SW480 (cell line): ENCODE measurements around the gene TSC1.

Experiments used
- DNase-seq: peaks from one replicate; pipeline ENCODE4 v3.0.0-alpha.2; 2016; ENCODE audit warnings: low spot score

Gene TSC1

DNA sequence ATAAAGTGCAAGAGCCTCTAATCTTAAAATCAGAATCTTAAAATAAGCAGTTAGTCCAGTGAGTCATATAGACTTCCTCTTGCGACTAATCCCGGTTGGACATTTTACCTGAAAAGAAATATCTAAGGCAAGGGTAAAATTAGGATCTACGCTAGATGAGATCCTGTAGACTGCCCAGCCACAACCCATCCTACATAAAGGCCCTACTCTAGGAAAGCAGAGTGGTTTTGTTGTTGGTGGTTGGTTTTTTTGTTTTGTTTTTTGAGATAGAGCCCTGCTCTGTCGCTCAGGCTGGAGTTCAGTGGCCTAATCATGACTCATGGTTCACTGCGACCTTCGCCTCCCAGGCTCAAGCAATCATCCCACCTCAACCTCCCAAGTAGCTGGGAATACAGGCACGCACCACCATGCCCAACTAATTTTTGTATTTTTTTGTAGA, 6.9 kb downstream of the TSC1 start:
- no peak for DNase-seq

DNA sequence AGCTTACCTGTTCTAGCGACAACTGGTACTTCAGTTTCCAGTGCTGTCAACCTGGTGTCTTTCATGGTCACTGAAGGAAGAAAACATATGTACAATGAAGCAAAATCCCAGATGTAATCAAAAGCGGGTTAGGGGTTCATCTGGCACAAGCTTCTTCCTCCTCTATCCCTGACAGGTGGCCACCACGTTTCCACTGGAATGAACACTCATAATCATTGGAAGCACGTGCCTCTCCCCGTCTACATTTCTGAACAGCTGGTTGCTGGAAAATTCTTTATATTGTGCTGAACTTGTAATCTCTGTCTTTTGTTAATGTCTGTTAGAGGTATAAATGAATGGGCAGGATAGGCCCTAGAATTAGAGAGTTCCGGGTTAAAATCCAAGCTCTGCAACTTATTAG, 9.4 kb downstream of the TSC1 start:
- no peak for DNase-seq

DNA sequence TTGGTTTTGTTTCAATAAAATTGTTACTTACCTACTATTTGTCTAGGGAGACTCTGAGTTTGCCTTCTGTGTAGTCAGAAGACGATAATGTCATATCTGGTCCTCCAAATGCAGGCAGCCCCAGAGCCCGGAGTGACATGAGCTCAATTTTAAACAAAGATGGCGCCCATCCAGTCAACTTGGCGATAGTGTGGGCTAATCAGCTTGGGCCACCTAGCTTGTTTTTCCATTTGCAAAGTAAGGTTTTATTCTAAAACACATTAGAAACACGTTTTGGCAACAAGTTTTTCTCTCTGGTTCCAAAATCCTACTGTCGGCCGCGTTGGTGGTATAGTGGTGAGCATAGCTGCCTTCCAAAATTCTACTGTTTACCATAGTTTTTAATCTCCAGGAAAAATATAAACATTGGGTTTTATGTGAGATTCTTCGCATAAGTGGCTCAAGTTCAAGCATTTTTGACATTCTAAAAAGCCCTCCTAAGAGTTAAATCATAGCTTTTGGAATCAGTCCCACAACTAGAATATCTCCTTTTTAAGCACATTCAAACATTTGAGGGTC, 13.2 kb downstream of the TSC1 start:
- no peak for DNase-seq

DNA sequence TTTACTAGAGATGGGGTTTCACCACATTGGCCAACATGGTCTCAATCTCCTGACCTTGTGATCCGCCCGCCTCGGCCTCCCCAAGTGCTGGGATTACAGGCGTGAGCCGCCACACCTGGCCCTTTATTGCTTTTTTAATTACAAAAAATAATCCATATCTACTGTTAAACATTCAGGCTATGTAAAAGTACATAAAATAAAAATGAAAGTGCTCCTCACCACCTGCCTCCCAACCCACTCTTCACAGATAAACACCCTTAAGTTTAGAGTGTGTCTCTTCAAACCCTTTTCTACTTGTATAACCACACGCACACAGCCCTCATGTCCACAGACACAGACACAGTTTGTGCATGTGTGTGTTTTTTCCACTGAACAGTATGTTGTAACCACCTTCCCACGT, 16.7 kb downstream of the TSC1 start:
- no peak for DNase-seq

DNA sequence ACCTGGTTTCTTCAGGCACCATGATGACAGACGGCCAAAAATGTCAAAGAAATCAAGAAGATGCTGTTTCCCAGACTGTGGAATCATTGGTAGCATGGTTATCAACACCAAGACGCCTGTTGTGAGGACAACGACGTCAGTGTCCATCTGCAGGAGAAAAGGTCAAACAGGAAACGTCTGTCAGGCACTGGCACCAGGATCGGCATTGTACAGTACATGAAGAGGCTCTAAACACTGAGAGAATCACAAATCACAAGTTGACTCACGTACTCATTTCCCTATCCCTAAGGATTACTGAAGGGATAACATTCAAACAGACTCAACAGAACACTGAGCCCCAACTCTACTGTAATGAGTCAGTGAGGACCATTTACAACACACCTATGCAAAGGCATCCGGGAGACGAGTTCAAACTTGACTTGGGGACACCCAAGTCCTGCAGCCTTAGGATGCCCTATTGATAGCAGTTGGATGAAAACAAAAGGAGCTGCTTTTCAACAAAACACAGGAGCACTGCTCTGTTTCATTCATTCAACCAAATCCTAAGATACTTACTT, 21.0 kb downstream of the TSC1 start:
- no peak for DNase-seq

DNA sequence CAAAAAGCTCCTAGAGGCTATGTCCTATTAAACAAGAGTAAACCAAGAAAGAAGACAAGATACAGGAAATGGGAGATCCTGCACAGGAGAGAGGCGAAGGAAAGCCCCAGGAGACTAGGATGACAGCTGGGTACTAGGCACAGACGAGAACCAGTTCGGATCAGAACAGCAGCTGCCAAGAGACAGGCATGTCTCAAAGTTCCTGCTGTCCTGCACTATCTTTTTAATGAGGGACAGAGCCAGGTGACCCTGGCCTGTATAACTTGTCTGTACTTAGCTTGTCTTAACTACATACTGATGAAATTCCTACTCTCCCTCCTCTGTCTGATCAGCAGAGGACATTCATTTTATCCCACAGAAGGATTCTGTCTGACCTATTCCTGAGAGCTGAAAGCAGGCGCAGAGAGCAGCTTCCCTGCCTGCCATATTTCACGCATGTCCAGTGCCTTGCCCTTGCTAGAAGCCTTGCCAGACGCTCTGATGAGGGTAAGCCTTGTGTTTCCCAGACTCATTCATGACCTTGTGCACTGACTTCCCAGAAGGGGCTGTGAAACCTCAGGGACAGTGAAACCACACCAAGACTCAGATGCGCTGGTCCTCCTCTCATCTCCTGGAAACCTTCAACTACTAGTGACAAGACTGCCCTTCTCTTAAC, 24.7 kb downstream of the TSC1 start:
- DNase-seq, result no peak

DNA sequence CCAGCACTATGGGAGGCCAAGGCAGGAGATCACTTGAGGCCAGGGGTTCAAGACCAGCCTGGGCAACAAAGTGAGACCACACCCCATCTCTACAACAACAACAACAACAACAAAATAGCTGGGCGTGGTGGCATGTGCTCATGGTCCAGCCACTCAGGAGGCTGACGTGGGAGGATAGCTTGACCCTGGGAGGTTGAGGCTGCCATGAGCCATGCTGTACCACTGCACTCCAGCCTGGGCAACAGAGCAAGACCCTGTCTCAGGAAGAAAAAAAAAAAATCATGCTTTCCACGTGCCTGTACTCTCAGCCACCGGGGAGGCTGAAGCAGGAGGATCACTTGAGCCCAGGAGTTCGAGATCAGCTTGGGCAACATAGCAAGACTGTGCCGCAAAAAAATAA, 29.5 kb downstream of the TSC1 start:
- no peak for DNase-seq

DNA sequence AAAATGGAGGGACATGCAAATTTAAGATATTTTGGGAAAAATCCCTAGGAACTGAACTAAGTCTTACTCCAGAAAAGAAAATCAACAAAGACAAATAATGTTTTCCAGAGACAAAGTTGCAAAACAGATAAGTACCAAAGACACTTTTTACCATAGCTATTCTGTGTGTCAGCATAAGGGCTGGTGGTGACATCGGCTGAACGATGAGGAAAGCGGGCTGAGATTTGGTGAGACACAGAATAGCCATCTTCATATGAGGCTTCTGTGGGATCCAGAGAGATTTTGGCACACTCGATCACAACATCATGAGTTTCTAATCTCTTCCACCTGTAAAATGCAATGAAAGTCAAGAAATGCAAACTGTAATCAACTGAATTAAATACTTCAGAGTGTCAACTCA, 32.3 kb downstream of the TSC1 start:
- no peak for DNase-seq

DNA sequence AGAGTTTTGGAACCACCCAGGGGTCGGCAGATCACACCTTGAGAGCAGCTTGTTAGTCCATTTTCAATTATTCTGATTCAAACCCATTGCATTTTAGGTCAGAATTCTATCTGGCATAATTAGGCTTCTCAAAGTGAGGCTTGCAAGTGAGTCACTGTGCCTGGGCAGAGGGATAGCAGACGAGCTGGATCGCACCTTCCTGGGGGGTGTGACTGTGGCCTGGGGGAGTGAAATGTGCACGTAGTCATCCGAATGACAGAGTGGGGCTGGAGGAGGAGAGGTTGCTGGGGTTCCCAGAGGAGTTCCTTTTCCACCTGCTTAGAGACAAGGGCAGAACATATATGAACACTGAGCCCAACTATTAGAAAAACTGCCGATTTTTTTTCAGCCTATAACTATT, 34.0 kb downstream of the TSC1 start:
- no peak for DNase-seq

DNA sequence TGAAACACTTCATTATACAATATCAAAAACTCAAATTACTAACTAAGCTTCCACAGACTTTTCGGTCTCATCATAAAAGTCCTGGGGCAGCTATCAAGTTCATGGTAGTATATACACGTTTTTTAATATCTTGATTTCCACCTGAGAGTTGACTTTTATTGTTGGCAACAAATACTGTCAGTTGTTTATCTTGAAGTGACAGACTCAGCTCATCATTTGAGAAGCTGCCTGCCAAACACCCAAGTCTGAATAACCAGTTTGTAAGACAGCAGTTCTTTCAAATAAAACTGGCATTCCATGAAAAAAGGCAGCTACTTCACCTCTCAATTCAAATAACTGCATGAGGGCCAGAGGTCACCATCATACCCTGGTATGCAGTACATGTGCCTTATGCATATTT, 35.1 kb downstream of the TSC1 start:
- no peak for DNase-seq

DNA sequence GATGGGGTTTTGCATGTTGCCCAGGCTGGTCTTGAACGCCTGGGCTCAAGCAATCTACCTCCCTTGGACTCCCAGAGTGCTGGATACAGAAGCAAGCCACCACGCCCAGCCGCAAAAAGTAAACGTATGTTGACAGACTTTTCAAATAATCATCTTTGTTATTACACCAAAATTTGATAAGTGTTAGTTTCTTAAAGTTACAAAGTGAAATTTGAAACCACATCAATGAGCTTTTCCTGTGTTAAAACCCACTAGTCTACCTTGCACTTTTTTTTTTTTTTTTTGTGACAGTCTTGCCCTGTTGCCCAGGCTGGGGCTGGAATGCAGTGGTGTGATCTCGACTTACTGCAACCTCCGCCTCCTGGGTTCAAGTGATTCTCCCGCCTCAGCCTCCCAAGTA, 35.8 kb downstream of the TSC1 start:
- no peak for DNase-seq

DNA sequence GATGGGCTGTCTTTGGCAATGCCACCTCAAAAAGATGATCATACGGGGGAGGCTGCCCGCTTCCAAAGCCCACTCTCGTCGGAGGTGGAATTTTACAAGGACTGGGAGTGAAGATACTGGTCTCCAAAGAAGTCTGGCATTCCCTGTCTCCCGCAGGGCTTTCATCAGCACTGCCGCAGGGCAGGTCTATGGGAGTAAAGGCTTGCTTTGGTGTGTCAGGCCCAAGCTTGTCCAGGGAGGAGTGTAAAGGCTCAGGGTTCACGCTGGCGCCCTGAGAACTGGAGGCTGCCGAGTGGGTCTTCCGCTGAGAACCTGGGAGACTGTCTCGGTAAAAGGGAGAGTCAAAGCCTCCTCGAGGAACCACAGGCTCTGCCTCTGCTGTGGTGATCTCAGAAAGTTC, 38.7 kb downstream of the TSC1 start:
- DNase-seq, result no peak

DNA sequence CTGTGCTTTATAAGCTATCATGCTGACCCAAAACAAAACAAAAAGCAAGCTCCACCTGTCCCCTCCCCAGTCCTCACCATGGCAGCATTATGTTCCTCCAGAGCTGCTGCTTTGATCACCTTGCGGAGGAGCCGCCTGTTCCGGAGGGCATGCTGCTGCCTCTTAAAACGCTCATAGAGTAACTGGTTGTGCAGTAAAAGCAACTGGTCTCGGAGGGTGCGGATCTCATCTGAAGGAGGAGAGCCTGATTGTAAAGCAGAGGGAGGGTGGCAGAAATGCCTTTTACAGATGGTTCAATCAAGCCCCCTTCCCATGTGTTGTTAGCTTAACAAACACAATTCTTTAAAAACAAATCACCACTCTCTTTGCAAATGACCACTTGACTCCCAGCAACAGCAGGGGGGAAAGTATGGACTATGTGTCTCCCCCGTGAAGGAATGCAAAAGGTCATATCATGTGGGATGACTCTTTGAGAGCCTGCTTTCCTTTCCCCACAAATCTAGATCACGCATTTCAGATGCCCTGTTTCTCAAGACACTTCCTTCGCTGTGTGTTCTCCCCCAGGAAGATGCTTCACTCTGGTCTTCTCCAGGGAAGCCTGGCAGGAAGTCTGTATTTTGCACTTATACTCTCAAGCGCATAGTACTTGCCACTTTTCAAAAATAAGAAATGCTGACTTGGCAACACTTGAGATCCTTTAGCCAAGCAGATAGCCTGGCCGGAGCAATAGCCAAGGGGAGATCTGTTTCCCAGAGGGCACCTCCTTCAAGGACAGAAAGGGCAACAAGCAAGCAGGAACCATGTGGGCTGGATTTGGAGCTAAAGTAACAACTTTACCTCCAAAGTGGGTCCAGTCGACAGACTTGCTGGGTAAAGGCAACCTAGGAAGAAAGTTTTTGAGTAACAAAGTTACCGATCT, 40.6 kb downstream of the TSC1 start:
- DNase-seq, result no peak

DNA sequence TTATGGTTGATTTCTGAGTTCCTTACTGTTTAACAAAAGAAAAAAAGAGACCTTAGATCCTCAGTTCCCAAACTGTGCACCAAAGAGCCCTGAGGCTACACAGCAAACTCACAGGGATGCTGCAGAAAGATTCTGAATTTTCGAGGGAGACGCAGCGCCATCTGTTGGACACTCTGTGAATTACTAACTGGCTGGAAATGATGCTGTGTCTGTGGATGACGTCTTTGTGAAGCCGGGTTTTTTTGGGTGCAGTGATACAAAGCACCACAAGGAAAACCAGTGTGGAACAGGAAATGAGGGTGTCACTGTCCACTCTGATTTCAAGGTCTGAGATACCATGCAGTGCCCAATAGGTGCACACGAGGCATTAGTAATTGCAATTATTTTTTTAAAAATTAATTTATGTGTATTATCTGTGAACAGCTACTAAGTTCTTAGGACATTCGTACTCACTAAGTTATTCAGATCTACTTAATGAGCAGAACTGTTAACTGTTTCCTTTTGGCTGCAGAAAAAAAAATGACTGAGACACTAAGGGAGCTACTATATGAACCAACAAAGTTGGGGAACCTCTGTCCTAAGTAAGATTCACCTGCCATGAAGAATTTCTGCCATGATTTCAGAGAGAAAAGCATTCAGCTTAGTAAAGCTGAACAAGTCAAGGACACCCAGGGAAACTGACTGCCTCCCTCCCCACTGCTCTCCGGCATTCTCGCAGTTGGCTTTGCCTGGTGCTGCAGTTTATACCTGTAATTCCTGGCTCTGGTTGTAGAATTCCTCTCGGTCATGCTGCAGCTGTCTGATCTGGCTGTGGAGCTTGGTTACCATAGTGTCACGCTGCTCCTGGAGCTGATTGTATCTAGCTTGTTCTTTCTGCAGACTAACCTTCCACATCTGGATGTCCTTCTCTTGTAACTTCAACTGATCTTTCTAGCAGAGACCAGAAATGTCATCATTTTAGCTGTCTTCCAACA, 42.3 kb downstream of the TSC1 start:
- DNase-seq, result peak; percentile 63

DNA sequence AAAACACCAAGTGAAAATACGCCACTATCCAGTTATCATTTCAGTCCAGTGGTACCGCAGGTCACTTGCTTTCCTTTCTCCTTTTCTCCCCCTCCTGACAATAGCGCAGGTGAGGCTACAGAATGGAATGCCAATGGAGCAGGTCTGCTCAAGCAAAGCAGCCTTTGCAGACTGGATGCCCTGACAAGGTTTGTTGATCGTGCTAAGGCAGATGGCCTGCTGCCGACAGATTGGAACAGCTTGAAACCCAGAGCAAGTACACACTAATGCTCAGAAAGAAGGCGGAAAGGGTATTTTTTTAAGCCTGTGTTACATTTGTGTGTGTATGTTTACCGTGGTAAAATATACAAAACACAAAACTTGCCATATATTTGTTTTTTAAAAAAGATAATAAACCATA, 46.4 kb downstream of the TSC1 start:
- DNase-seq, result no peak

DNA sequence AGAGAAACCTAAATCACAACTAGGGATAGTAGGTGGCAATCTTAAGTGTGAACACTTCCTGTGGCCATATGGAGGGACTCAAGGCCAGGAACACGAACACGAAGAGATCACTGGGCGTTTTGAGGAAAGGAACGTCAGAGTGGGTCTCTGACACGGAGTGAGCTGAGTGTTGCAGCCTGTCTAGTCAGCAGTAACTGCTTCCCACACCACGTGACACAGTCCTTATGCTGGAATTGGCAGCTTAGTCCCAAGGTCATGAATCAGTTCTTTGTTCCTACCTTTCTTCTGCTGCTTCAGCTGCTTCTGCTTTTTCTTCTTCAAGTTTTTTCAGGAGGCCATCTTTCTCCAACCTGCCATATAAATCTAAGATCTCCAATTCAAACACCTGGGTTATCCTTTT, 47.5 kb downstream of the TSC1 start:
- DNase-seq, result no peak

DNA sequence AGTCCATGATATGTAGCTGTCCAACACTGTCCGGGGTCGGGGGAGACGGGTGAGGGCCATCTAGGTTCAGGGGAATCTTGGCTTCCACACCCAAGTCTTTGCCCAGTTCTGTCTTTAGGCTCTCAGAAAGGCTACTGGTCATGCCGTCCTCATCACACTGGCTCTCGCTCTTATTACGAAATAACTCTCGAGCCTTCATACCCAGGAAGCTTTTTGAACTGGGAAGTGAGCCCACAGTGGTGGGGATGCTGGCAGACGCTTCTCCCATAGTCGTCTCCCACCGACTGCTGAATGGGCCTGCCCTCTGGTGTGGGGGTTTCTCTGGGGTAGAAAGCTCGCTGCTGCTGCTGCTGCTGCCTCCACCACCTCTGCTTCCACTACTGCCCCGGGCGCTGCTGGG, 48.2 kb downstream of the TSC1 start:
- DNase-seq, result no peak

DNA sequence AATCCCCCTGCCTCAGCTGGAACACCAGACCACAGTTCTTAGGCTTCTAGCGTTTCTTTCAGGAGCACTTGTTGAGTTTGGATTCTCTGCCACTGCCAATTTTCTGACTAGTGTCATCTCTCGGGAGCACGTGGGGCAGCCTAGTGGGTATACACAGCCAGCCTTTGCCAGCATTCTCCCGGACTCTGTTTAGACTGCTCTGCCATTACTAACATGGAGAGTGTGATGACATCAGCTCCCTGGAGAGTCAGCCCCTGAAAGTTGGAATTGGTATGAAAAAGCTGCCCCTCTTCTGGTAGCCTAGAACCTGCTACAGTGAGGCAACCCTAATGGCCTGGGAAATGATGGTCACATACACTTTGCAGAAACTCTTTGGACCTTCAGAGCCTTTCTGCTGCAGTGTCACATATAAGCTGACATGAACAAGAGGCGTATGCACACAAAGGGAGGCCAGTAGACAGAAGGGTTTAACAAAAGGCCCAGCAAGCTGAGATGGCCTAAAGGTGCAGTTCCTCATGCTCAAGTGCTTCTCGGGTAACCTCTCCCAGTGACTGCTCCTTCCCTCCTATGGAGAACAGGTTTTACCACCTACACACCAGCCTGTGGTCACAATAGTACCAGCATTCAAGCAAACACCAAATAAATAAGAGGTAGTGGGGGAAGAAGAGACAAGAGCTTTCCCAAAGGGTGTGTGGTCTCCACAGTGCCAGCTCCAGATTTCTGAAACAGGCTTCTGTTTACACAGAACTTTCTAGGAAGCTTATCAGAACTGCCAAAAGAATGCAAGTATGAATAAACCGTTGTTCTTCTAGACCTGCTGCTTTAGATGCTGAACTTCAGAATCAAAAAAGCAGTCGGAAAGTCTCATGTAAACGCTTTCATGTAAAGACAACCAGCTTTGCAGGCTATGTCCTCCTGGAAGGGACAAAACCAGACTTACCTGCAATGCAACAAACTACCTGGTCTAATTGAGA, 49.3 kb downstream of the TSC1 start:
- DNase-seq, result no peak

DNA sequence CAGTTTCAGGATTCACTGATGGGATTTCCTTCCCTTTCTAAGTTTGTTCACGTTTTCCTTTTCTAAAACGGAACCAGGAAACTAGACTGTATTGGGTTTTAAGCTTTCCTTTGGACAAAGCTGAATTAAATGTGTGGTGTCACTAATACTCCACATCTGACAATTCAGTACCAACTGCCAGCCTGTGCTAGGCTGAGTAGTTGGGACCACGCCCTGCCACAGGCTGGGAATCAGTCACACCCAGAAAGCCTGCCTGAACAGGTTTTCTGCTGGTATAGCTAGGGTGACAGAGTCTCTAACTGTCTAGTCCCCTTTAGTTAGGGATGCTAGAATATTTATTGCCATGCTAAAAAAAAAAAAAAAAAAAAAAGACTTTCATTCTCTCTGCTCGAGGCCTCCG, 50.1 kb downstream of the TSC1 start:
- DNase-seq, result peak; percentile 28

DNA sequence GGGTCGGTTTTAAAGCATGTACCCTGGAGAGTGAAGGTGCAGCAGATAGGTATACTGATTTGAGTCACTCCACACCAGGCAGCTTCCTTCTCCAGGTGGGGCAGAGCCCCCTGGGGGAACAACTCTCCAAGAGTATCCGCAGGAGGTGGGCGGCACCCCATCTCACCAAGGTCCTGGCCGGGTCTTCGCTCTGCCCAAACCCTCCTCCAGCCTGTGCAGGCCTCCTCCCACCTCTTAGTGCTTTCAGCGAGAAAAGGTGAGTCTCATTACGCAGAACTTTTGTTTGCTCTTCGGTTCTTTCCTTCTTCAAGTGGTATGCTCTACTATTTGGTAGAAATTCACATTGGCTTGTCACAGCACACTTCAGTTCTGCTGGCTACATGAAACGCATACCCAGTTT, 52.0 kb downstream of the TSC1 start:
- no peak for DNase-seq

DNA sequence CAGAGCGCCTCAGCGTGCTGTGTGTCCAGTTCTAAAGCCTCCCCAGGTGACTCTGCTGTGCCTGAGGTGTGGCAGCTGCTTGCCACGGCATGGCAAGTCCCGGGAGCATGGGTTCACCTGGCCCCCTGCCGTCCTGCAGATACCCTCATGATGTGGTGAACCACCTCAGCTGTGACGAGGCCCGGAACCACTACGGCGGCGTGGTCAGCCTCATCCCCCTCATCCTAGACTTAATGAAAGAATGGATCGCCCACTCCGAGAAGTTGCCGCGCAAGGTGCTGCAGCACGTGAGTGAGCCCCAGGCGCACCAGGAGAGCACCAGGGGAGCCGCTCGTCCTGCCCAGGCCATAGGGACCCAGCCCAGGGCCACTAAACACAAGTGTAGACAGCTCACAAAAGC, 56.3 kb downstream of the TSC1 start:
- DNase-seq, result no peak
